ENCODE data around the gene THRSP.

DNA sequence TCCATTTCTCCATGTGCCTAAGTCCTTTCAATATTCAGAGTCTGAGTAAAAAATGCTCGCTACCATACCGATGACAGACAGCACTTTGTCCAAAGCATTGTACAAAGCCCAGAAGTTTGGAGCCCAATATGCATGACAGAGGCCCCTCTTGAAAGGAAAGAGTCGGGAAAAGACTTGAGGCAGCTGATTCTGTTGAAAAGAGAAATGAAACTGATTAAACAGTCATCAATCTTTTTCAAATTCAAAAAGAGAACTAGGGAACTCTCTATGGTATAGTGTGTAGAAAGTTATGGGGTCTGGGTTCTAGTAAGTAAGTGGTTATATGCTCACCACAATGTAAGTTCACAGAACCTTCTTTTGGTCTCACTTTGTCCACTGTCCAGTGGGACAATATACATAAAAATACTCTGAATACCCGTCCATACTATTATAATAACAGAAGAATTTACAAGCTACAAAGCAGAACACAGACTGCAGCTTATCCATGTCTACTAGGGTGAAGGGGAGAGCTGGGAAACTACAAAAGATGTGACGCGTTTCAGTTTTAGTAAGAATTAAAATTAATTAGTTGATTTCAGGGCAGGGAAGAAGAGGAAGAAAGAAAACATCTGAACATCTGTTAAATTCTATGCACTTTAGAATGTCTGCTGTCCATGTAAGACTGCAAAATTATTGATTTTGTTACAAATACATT lies 49.1 kb downstream of the THRSP start:
- no peak for TF ChIP-seq LEF1 (IDR thresholded peaks at IDR 0.05; ENCODE audit: borderline replicate concordance)
- TF ChIP-seq BHLHE40 (IDR thresholded peaks at IDR 0.05; ENCODE audit: borderline replicate concordance) = no peak
- no peak for TF ChIP-seq SP1 (IDR thresholded peaks at IDR 0.05)
- no peak for TF ChIP-seq SUZ12 (IDR thresholded peaks at IDR 0.05)
- TF ChIP-seq NFRKB (IDR thresholded peaks at IDR 0.05) = no peak
- no peak for TF ChIP-seq CTBP1 (IDR thresholded peaks at IDR 0.05; ENCODE audit: borderline replicate concordance)
- no peak for TF ChIP-seq FOXK2 (IDR thresholded peaks at IDR 0.05)

Data from HEK293T (cell line).